ENCODE measurements around the gene PTP4A1.

PTP4A1 gene

GRCh38 chr6:63543001-63543400, 29.3 kb upstream of the PTP4A1 start:
- no peak for TF ChIP-seq CTCF (IDR thresholded peaks at IDR 0.05; ENCODE audit: low read depth, low read length)
- no peak for DNase-seq (ENCODE audit: extremely low read depth, low read depth)

GRCh38 chr6:63543982-63544381, 28.3 kb upstream of the PTP4A1 start:
- no peak for DNase-seq (ENCODE audit: extremely low read depth, low read depth)
- TF ChIP-seq CTCF (IDR thresholded peaks at IDR 0.05; ENCODE audit: low read depth, low read length): no peak

- no peak for DNase-seq (ENCODE audit: extremely low read depth, low read depth)
- TF ChIP-seq CTCF (IDR thresholded peaks at IDR 0.05; ENCODE audit: low read depth, low read length): no peak
Observed at GRCh38 chr6:63546236-63546635, 26.0 kb upstream of the PTP4A1 start.

- no peak for TF ChIP-seq CTCF (IDR thresholded peaks at IDR 0.05; ENCODE audit: low read depth, low read length)
- DNase-seq (ENCODE audit: extremely low read depth, low read depth): no peak
Observed at GRCh38 chr6:63546697-63547096, 25.6 kb upstream of the PTP4A1 start.

- no peak for DNase-seq (ENCODE audit: extremely low read depth, low read depth)
- no peak for TF ChIP-seq CTCF (IDR thresholded peaks at IDR 0.05; ENCODE audit: low read depth, low read length)
Observed at GRCh38 chr6:63549076-63549475, 23.2 kb upstream of the PTP4A1 start.

GRCh38 chr6:63553208-63553607, 19.1 kb upstream of the PTP4A1 start:
- no peak for TF ChIP-seq CTCF (IDR thresholded peaks at IDR 0.05; ENCODE audit: low read depth, low read length)

GRCh38 chr6:63553900-63554299, 18.4 kb upstream of the PTP4A1 start:
- no peak for TF ChIP-seq CTCF (IDR thresholded peaks at IDR 0.05; ENCODE audit: low read depth, low read length)
- no peak for DNase-seq (ENCODE audit: extremely low read depth, low read depth)

More at GRCh38 chr6:63553208-63553607, 19.1 kb upstream of the PTP4A1 start:
- DNase-seq (ENCODE audit: extremely low read depth, low read depth): no peak
